ENCODE data around the gene C1orf159.
"Not testable (repeated sequence)": the region's sequence is repeated elsewhere in the genome, so short reads cannot be mapped to it uniquely, and the experiment has no call there.

C1orf159 gene

GRCh38 chr1:1116701-1117468, 996 bp upstream of the C1orf159 start:
- DNase-seq: peak; percentile 33

- no peak for DNase-seq
Measured at GRCh38 chr1:1115136-1115785, 628 bp downstream of the C1orf159 start.

GRCh38 chr1:1114431-1114830, 1.5 kb downstream of the C1orf159 start:
- no peak for DNase-seq

GRCh38 chr1:1112237-1112985, 3.5 kb downstream of the C1orf159 start:
- DNase-seq: no peak

GRCh38 chr1:1111516-1112236, 4.2 kb downstream of the C1orf159 start:
- no peak for DNase-seq

GRCh38 chr1:1110561-1110971, 5.3 kb downstream of the C1orf159 start:
- no peak for DNase-seq

- DNase-seq: no peak
Measured at GRCh38 chr1:1109743-1110142, 6.1 kb downstream of the C1orf159 start.

- DNase-seq: no peak
Measured at GRCh38 chr1:1106510-1107221, 9.2 kb downstream of the C1orf159 start.

- DNase-seq: not testable (repeated sequence)
Measured at GRCh38 chr1:1104152-1104551, 11.7 kb downstream of the C1orf159 start.

GRCh38 chr1:1101503-1101902, 14.4 kb downstream of the C1orf159 start:
- DNase-seq: no peak

- DNase-seq: no peak
Measured at GRCh38 chr1:1100296-1100695, 15.6 kb downstream of the C1orf159 start.

GRCh38 chr1:1099506-1100183, 16.2 kb downstream of the C1orf159 start:
- DNase-seq: no peak

- DNase-seq: no peak
Measured at GRCh38 chr1:1098681-1099421, 17.0 kb downstream of the C1orf159 start.

- DNase-seq: not testable (repeated sequence)
Measured at GRCh38 chr1:1096136-1096535, 19.8 kb downstream of the C1orf159 start.

- no peak for DNase-seq
Measured at GRCh38 chr1:1094981-1095380, 20.9 kb downstream of the C1orf159 start.

- no peak for DNase-seq
Measured at GRCh38 chr1:1093610-1093943, 22.3 kb downstream of the C1orf159 start.

- DNase-seq: no peak
Measured at GRCh38 chr1:1092894-1093609, 22.8 kb downstream of the C1orf159 start.

- no peak for DNase-seq
Measured at GRCh38 chr1:1092149-1092855, 23.6 kb downstream of the C1orf159 start.

GRCh38 chr1:1091344-1092148, 24.3 kb downstream of the C1orf159 start:
- DNase-seq: no peak
